ENCODE results near the gene CSKMT. TPM values are rescaled to one million over a fixed set of nuclear protein-coding genes. Genes with fewer than 3 reads are reported as not detected.
A peak's percentile ranks its signal among the peaks of the same experiment; 100 is the strongest.
"Not testable (repeated sequence)": the region's sequence is repeated elsewhere in the genome, so short reads cannot be mapped to it uniquely, and the experiment has no call there.

The CSKMT gene
- 24.7 and 38.1 TPM in 2 replicates for total RNA-seq (2014; rRNA removed; shearing (Covaris generic))

GRCh38 chr11:62665075-62665598 lies at the start of gene CSKMT, which contains the start of gene C11orf98:
Gene CSKMT, plus strand, starts transcription at chr11:62665312. Its CDS starts 568 bp downstream, at chr11:62665880.
Gene C11orf98, minus strand, starts transcription at chr11:62665210. Its CDS starts 41 bp downstream, at chr11:62665169.
- Histone ChIP-seq H3K27me3 (ENCODE audit: control insufficient read depth, insufficient read depth, low read length) (no peaks in the 10 kb centered on the region), H3K4me3 (ENCODE audit: insufficient read depth, low read depth, low read length) (peak within 1 kb of the TSS; percentile 79), H3K36me3 (replicated peaks; ENCODE audit: control insufficient read depth, insufficient read depth, low read length) (peaks cover 20% of the 10 kb centered on the region)
- peak; percentile 99 for DNase-seq

GRCh38 chr11:62615521-62615920 lies 49.6 kb upstream of the CSKMT start:
- Histone ChIP-seq H3K4me3 (ENCODE audit: insufficient read depth, low read depth, low read length) (no peak overlapping the region), H3K27me3 (ENCODE audit: control insufficient read depth, insufficient read depth, low read length) (peaks cover 4% of the 10 kb centered on the region), H3K36me3 (replicated peaks; ENCODE audit: control insufficient read depth, insufficient read depth, low read length) (no peaks in the 10 kb centered on the region)
- DNase-seq: no peak

GRCh38 chr11:62616957-62617356 lies 48.2 kb upstream of the CSKMT start:
- not testable (repeated sequence) for H3K4me3 ChIP-seq (ENCODE audit: insufficient read depth, low read depth, low read length); H3K27me3 ChIP-seq (ENCODE audit: control insufficient read depth, insufficient read depth, low read length); H3K36me3 ChIP-seq (replicated peaks; ENCODE audit: control insufficient read depth, insufficient read depth, low read length); DNase-seq

DNA sequence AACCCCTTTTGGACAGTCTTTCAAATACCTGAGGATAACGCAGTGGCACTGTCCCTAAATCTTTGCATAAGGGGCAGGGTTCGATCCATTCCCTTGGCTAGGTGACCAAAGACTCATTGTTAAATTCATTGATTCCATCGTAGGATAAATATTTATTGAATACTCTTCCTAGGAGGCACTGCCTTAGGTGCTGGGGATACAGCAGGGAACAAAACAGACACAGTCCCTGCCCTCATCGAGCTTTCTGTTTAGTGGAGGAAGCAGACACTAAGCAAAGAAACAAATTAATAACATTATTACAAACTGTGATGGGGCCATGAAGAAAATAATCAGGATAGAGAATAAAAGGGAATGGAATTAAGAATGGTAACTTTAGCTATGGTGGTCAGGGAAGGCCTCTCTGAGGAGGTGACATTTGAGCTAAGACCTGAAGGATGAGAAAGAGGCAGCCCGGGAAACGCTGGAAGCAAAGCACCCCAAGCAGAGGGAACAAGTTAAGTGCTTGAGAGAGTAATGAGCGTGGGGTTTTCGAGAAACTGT lies 44.0 kb upstream of the CSKMT start:
- no peaks in the 10 kb centered on the region for H3K27me3 ChIP-seq (ENCODE audit: control insufficient read depth, insufficient read depth, low read length)
- H3K36me3 ChIP-seq (replicated peaks; ENCODE audit: control insufficient read depth, insufficient read depth, low read length): peaks cover 11% of the 10 kb centered on the region
- no peak for DNase-seq
- peak overlapping the region; percentile 77 for H3K4me3 ChIP-seq (ENCODE audit: insufficient read depth, low read depth, low read length)

DNA sequence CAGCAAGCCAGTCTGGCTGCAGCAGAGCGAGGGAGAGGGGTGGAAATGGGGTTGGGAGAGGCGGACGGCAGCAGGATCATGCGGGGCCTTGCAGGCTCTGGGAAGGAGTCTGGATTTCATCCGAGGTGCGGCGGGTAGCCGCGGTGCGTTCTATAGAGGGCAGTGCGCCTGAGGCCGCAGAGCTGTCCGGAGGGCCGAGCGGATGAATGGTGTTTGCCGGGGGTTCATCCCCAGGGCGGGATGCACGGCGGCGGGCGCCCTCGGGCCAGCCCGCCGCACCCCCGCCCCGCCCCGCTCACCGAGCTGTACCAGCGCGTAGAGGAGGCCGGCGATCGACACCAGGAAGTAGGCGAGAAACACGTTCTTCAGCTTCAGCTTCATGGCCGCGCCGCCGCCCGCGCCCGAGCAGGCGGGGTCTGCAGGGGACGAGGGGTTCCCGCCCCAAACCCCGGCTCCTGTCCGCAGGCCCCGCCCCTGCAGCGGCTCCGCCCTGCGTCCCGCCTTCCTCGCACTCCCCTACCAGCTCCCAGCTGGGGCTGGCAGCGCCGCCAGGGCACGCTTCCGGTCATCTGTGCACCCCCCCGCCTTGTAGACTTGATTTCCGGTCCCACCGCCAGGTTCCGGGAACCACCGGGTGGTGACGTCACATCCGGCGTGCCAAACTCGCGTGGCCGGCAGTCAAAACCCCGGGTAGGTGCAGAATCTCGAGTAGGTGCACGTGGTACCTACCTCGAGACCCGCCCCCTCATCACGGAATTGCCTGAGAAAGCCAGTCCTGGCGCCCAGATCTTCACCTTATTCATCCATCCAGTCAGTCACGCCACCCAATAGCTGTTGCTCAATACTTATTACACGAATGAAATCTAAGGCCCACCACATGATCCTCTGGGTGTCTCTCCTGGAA lies 43.3 kb upstream of the CSKMT start, which contains the start of gene B3GAT3:
B3GAT3 (minus strand) TSS at position 420 of the 904 bp plus-strand sequence; CDS start at position 381, 39 bp downstream.
- H3K36me3 ChIP-seq (replicated peaks; ENCODE audit: control insufficient read depth, insufficient read depth, low read length): peaks cover 18% of the 10 kb centered on the region
- no peaks in the 10 kb centered on the region for H3K27me3 ChIP-seq (ENCODE audit: control insufficient read depth, insufficient read depth, low read length)
- DNase-seq: peak; percentile 100
- H3K4me3 ChIP-seq (ENCODE audit: insufficient read depth, low read depth, low read length): peak within 1 kb of the TSS; percentile 77

DNA sequence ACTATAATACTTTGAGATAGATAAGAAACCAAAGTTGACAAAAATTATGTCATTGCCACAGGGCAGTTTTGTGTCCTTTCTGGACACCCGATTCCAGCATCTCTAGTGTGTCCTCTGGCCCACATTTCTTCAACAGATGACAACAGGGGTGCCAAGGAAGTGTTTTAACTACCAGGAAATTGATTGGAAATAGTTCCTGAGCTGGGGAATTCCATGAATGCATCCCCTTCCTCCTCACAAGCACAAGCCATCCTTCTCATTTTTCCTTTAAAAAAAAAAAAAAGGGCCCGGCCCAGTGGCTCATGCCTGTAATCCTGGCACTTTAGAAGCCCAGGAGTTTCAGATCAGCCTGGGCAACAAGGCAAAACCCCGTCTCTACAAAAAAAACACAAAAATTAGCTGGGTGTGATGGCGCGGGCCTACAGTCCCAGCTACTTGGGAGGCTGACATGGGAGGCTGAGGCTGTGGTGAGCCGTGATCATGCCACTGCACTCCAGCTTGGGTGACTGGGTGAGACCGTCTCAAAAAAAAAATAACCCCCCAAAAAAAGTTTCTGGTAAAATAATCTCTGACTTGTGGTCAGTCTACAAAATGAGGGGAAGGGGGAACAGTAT lies 42.5 kb upstream of the CSKMT start:
- H3K4me3 ChIP-seq (ENCODE audit: insufficient read depth, low read depth, low read length): peak overlapping the region; percentile 34
- no peak for DNase-seq

GRCh38 chr11:62627713-62628112 lies 37.4 kb upstream of the CSKMT start:
- no peak overlapping the region for H3K4me3 ChIP-seq (ENCODE audit: insufficient read depth, low read depth, low read length)
- no peaks in the 10 kb centered on the region for H3K27me3 ChIP-seq (ENCODE audit: control insufficient read depth, insufficient read depth, low read length)
- no peak for DNase-seq
- peaks cover 63% of the 10 kb centered on the region for H3K36me3 ChIP-seq (replicated peaks; ENCODE audit: control insufficient read depth, insufficient read depth, low read length)

More for the DNA sequence above, 42.5 kb upstream of the CSKMT start:
- H3K27me3 ChIP-seq (ENCODE audit: control insufficient read depth, insufficient read depth, low read length): no peaks in the 10 kb centered on the region
- peaks cover 22% of the 10 kb centered on the region for H3K36me3 ChIP-seq (replicated peaks; ENCODE audit: control insufficient read depth, insufficient read depth, low read length)

GRCh38 chr11:62632492-62632891 lies 32.6 kb upstream of the CSKMT start:
- Histone ChIP-seq H3K36me3 (replicated peaks; ENCODE audit: control insufficient read depth, insufficient read depth, low read length) (peaks cover 66% of the 10 kb centered on the region), H3K27me3 (ENCODE audit: control insufficient read depth, insufficient read depth, low read length) (no peaks in the 10 kb centered on the region), H3K4me3 (ENCODE audit: insufficient read depth, low read depth, low read length) (no peak overlapping the region)
- DNase-seq: no peak

- H3K4me3 ChIP-seq (ENCODE audit: insufficient read depth, low read depth, low read length): no peak overlapping the region
- peaks cover 11% of the 10 kb centered on the region for H3K36me3 ChIP-seq (replicated peaks; ENCODE audit: control insufficient read depth, insufficient read depth, low read length)
- no peak for DNase-seq
- no peaks in the 10 kb centered on the region for H3K27me3 ChIP-seq (ENCODE audit: control insufficient read depth, insufficient read depth, low read length)
Measured at GRCh38 chr11:62644220-62644619, 20.9 kb upstream of the CSKMT start.

GRCh38 chr11:62645671-62645945 lies 19.5 kb upstream of the CSKMT start:
- H3K36me3 ChIP-seq (replicated peaks; ENCODE audit: control insufficient read depth, insufficient read depth, low read length): peaks cover 12% of the 10 kb centered on the region
- H3K27me3 ChIP-seq (ENCODE audit: control insufficient read depth, insufficient read depth, low read length): no peaks in the 10 kb centered on the region
- peak overlapping the region; percentile 99 for H3K4me3 ChIP-seq (ENCODE audit: insufficient read depth, low read depth, low read length)
- DNase-seq: no peak

DNA sequence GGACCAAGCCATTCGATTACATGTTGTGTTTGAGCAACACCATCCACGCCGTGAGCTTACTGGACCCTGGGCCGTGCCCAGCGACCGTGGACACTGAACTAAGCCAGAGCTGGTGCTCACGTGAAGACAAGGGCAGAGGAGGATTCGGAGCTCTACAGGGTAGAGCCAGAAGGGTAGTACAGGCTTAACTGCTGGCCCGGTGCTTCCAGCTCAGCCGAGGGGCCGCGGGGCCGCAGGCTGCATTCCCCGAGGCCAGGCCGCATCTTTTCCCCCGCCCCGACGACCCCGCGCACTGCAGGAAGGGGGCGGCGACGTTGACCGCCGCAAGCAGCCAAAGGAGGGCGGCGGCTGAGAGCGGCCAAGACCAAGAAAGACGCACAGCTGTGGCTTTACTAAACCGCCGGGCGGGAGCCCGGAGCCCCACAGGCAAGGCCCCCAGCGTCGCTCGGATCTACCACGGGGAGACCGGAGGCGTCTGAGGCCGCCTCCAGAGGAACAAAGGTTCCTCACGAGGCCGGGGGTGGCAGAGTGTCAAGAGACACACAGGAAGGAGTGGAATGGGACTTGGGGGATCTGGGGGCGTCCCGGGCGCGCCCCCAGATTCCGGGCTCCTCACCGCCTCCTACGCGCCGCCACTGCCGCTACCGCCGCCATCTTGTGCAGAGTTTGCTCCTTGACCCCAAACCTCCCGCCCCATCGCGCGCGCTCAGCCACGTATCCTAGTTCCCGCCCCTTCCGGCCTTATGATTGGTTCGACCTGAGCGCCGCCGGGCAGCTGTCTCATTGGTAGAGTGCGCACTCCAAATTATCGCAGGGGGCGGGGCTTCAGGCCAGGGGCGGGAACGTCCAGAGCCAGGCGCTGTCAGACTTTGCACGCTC lies 18.9 kb upstream of the CSKMT start, which contains the start of gene GANAB:
GANAB (minus strand) TSS at position 668 of the 879 bp plus-strand sequence; CDS start at position 654, 14 bp downstream.
- Histone ChIP-seq H3K36me3 (replicated peaks; ENCODE audit: control insufficient read depth, insufficient read depth, low read length) (peaks cover 12% of the 10 kb centered on the region), H3K4me3 (ENCODE audit: insufficient read depth, low read depth, low read length) (peak within 1 kb of the TSS; percentile 99), H3K27me3 (ENCODE audit: control insufficient read depth, insufficient read depth, low read length) (no peaks in the 10 kb centered on the region)
- peak; percentile 100 for DNase-seq

- Histone ChIP-seq H3K27me3 (ENCODE audit: control insufficient read depth, insufficient read depth, low read length) (no peaks in the 10 kb centered on the region), H3K36me3 (replicated peaks; ENCODE audit: control insufficient read depth, insufficient read depth, low read length) (peaks cover 12% of the 10 kb centered on the region), H3K4me3 (ENCODE audit: insufficient read depth, low read depth, low read length) (0 out of 2 replicates have a peak overlapping the region, but pooled peaks have one; percentile 2)
- no peak for DNase-seq
Measured at GRCh38 chr11:62646825-62647608, 18.1 kb upstream of the CSKMT start.

DNA sequence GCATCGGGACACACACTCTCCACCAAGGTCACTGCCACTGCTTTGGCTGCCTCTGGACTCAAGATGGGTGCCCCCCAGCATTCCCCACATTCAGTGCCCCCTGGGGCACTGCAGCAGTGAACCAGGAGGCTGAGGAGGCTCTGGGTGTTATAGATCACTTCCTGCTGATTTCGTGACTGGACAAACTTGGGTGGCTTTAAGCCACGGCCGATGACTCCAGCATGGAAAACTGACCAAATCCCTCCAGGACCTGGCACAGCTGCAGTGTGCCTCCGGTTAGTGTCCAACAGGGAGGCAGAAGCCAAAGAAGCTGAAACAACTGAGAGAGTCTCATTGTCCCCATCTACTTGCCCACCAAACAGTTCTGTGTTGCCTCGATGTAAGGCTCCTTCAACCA lies 17.5 kb upstream of the CSKMT start:
- H3K27me3 ChIP-seq (ENCODE audit: control insufficient read depth, insufficient read depth, low read length): no peaks in the 10 kb centered on the region
- no peak overlapping the region for H3K4me3 ChIP-seq (ENCODE audit: insufficient read depth, low read depth, low read length)
- no peak for DNase-seq
- H3K36me3 ChIP-seq (replicated peaks; ENCODE audit: control insufficient read depth, insufficient read depth, low read length): peaks cover 12% of the 10 kb centered on the region

All from H7 (cell line).